H9 (cell line): ENCODE measurements around the gene CNTN2. TPM values are rescaled to one million over a fixed set of nuclear protein-coding genes. Genes with fewer than 3 reads are reported as not detected.

Experiments
- DNase-seq: peaks from one replicate; pipeline ENCODE4 v3.0.0-alpha.2; 2017
- H2AFZ ChIP-seq: one replicate; pipeline ENCODE4 v1.6.1; 2013; ENCODE audit warnings: mild to moderate bottlenecking, low read length, control low read depth, moderate library complexity
- H2AK5ac ChIP-seq: 2 replicates; pipeline ENCODE4 v1.6.1; 2013; ENCODE audit warnings: low read length, control low read depth, mixed read lengths; ENCODE audit not compliant: insufficient read length
- H2BK120ac ChIP-seq: one replicate; pipeline ENCODE4 v1.6.1; 2013; ENCODE audit warnings: low read depth, mild to moderate bottlenecking, low read length, control low read depth, inconsistent platforms; ENCODE audit not compliant: poor library complexity, severe bottlenecking
- H2BK12ac ChIP-seq: 2 replicates; pipeline ENCODE4 v1.6.1; 2013; ENCODE audit warnings: low read length, control low read depth, mixed read lengths, low read depth; ENCODE audit not compliant: insufficient read length
- H2BK15ac ChIP-seq: 2 replicates; pipeline ENCODE4 v1.6.1; 2013; ENCODE audit warnings: low read depth, low read length, control low read depth
- H2BK20ac ChIP-seq: one replicate; pipeline ENCODE4 v1.6.1; 2013; ENCODE audit warnings: low read depth, mild to moderate bottlenecking, low read length, control low read depth, inconsistent platforms; ENCODE audit not compliant: poor library complexity, severe bottlenecking
- H2BK5ac ChIP-seq: 2 replicates; pipeline ENCODE4 v1.6.1; 2013; ENCODE audit warnings: low read length, control low read depth, mixed read lengths; ENCODE audit not compliant: insufficient read length
- H3K14ac ChIP-seq: 2 replicates; pipeline ENCODE4 v1.6.1; 2013; ENCODE audit warnings: low read length, control low read depth; ENCODE audit not compliant: insufficient read depth
- H3K18ac ChIP-seq: 2 replicates; pipeline ENCODE4 v1.6.1; 2013; ENCODE audit warnings: low read depth, mild to moderate bottlenecking, mixed read lengths, low read length, control low read depth; ENCODE audit not compliant: insufficient read length
- H3K23ac ChIP-seq: 2 replicates; pipeline ENCODE4 v1.6.1; 2013; ENCODE audit warnings: low read length, control low read depth, mixed read lengths, low read depth; ENCODE audit not compliant: insufficient read length
- H3K23me2 ChIP-seq: 2 replicates; pipeline ENCODE4 v1.6.1; 2013; ENCODE audit warnings: low read depth, mild to moderate bottlenecking, mixed read lengths, low read length, control low read depth; ENCODE audit not compliant: insufficient read length, poor library complexity, severe bottlenecking
- H3K27ac ChIP-seq: 2 replicates; pipeline ENCODE4 v1.5.1; 2013; ENCODE audit warnings: low read length, control low read depth, mixed read lengths, low read depth; ENCODE audit not compliant: insufficient read length
- H3K27me3 ChIP-seq: 2 replicates; pipeline ENCODE4 v1.6.1; 2013; ENCODE audit warnings: low read length, control low read depth, inconsistent platforms; ENCODE audit not compliant: insufficient read depth
- H3K4ac ChIP-seq: 2 replicates; pipeline ENCODE4 v1.6.1; 2013; ENCODE audit warnings: low read depth, mild to moderate bottlenecking, control low read depth, inconsistent platforms, low read length, moderate library complexity
- H3K4me1 ChIP-seq: 2 replicates; pipeline ENCODE4 v1.6.1; 2013; ENCODE audit warnings: low read length, control low read depth, inconsistent platforms; ENCODE audit not compliant: insufficient read depth
- H3K4me2 ChIP-seq: 2 replicates; pipeline ENCODE4 v1.6.1; 2013; ENCODE audit warnings: low read length, control low read depth, mixed read lengths; ENCODE audit not compliant: insufficient read length, insufficient read depth
- H3K56ac ChIP-seq: 2 replicates; pipeline ENCODE4 v1.6.1; 2013; ENCODE audit warnings: low read depth, mild to moderate bottlenecking, mixed read lengths, low read length, control low read depth; ENCODE audit not compliant: insufficient read length
- H3K79me1 ChIP-seq: 2 replicates; pipeline ENCODE4 v1.6.1; 2013; ENCODE audit warnings: low read depth, mild to moderate bottlenecking, moderate library complexity, low read length, control low read depth, inconsistent platforms; ENCODE audit not compliant: insufficient read depth, poor library complexity, severe bottlenecking
- H3K79me2 ChIP-seq: 2 replicates; pipeline ENCODE4 v1.6.1; 2013; ENCODE audit warnings: low read length, control low read depth, inconsistent platforms; ENCODE audit not compliant: insufficient read depth
- H3K9ac ChIP-seq: 2 replicates; pipeline ENCODE4 v1.6.1; 2013; ENCODE audit warnings: low read length, control low read depth, mixed read lengths; ENCODE audit not compliant: insufficient read length; ENCODE audit errors: extremely low read depth
- H3K9me3 ChIP-seq: one replicate; pipeline ENCODE4 v1.6.1; 2013; ENCODE audit warnings: low read depth, low read length, inconsistent platforms; ENCODE audit not compliant: control insufficient read depth
- H3T11ph ChIP-seq: one replicate; pipeline ENCODE4 v1.6.1; 2013; ENCODE audit warnings: mild to moderate bottlenecking, low read length, control low read depth, inconsistent platforms
- H4K20me1 ChIP-seq: one replicate; pipeline ENCODE4 v1.6.1; 2013; ENCODE audit not compliant: control insufficient read depth, insufficient read length, insufficient read depth
- H4K5ac ChIP-seq: 2 replicates; pipeline ENCODE4 v1.6.1; 2013; ENCODE audit warnings: low read depth, mild to moderate bottlenecking, mixed read lengths, low read length, control low read depth; ENCODE audit not compliant: insufficient read length
- H4K8ac ChIP-seq: replicated peaks from 2 replicates; pipeline ENCODE4 v1.6.1; 2013; ENCODE audit warnings: low read length, control low read depth, mixed read lengths, low read depth; ENCODE audit not compliant: insufficient read length
- H4K91ac ChIP-seq: 2 replicates; pipeline ENCODE4 v1.6.1; 2013; ENCODE audit warnings: low read depth, mild to moderate bottlenecking, moderate library complexity, mixed read lengths, low read length, control low read depth; ENCODE audit not compliant: insufficient read length
- H3K27ac Mint-ChIP-seq, 3 experiments: 2 replicates in 2 of 3; 3 replicates in 1 of 3; pipeline ENCODE4 v1.8.0; 2020 to 2021; ENCODE audit warnings: mixed read lengths in 3 of 3, mild to moderate bottlenecking in 1 of 3, moderate library complexity in 1 of 3
- H3K27me3 Mint-ChIP-seq: 2 replicates; pipeline ENCODE4 v1.8.0; 2021; ENCODE audit warnings: low read depth, mild to moderate bottlenecking, moderate library complexity, mixed read lengths
- H3K36me3 Mint-ChIP-seq, 3 experiments: 2 replicates in 2 of 3; 3 replicates in 1 of 3; pipeline ENCODE4 v1.8.0; 2020 to 2021; ENCODE audit warnings: low read depth in 3 of 3, mixed read lengths in 3 of 3; ENCODE audit not compliant: insufficient read depth in 1 of 3
- H3K4me1 Mint-ChIP-seq, 2 experiments: 2 replicates each; pipeline ENCODE4 v1.8.0; 2020; ENCODE audit warnings: mixed read lengths in 2 of 2
- H3K4me3 Mint-ChIP-seq, 2 experiments: 2 replicates in 1 of 2; 3 replicates in 1 of 2; pipeline ENCODE4 v1.8.0; 2020 to 2021; ENCODE audit warnings: mild to moderate bottlenecking in 2 of 2, mixed read lengths in 2 of 2, moderate library complexity in 1 of 2
- H3K9me3 Mint-ChIP-seq, 2 experiments: 2 replicates in 1 of 2; 3 replicates in 1 of 2; pipeline ENCODE4 v1.8.0; 2020; ENCODE audit warnings: mild to moderate bottlenecking in 2 of 2, mixed read lengths in 2 of 2, moderate library complexity in 1 of 2
- CTCF ChIP-seq: fragments of 200-600 bp; sonication (generic); conservative IDR thresholded peaks from 3 replicates; pipeline ENCODE4 v1.8.0; 2021; ENCODE audit warnings: antibody characterized with exemption, mild to moderate bottlenecking
- total RNA-seq: library from RNA; stranded (reverse); gene quantifications from 2 replicates; pipeline ENCODE4 v1.2.1, GENCODE V29; 2021

CNTN2 gene
- total RNA-seq, 1 experiment from 2014 or later: 0.42 TPM

- no peak overlapping the region for H3K27ac Mint-ChIP-seq
- no peak overlapping the region for H2BK12ac ChIP-seq
- no peaks in the 10 kb centered on the region for H3K79me2 ChIP-seq
- no peak overlapping the region for H4K8ac ChIP-seq
- no peak overlapping the region for H2BK120ac ChIP-seq
- H3K4me3 Mint-ChIP-seq: no peak overlapping the region
- no peak overlapping the region for H3K23ac ChIP-seq
- no peak overlapping the region for H3K27ac ChIP-seq
- no peak overlapping the region for H3T11ph ChIP-seq
- H3K9me3 Mint-ChIP-seq: no peaks in the 10 kb centered on the region
- H3K9me3 ChIP-seq: no peaks in the 10 kb centered on the region
- no peaks in the 10 kb centered on the region for H3K23me2 ChIP-seq
- no peaks in the 10 kb centered on the region for H3K4me1 Mint-ChIP-seq
- no peak overlapping the region for H2BK20ac ChIP-seq
- no peaks in the 10 kb centered on the region for H3K79me1 ChIP-seq
- H3K4me2 ChIP-seq: no peak overlapping the region
- no peak for DNase-seq
- H2AFZ ChIP-seq: no peak overlapping the region
- H3K14ac ChIP-seq: no peak overlapping the region
- no peak overlapping the region for H3K4ac ChIP-seq
- no peak overlapping the region for H3K9ac ChIP-seq
- H4K91ac ChIP-seq: no peak overlapping the region
- H3K27me3 Mint-ChIP-seq: no peaks in the 10 kb centered on the region
- H3K27me3 ChIP-seq: no peaks in the 10 kb centered on the region
- no peaks in the 10 kb centered on the region for H3K4me1 ChIP-seq
- no peak overlapping the region for H2BK15ac ChIP-seq
- no peak overlapping the region for H3K18ac ChIP-seq
- no peak overlapping the region for H2AK5ac ChIP-seq
- TF ChIP-seq CTCF: no peak
- no peak overlapping the region for H2BK5ac ChIP-seq
- H4K5ac ChIP-seq: no peak overlapping the region
- H3K36me3 Mint-ChIP-seq: peaks cover 46 to 91% (median 88%) of the 10 kb centered on the region in 3 experiments
- H4K20me1 ChIP-seq: no peaks in the 10 kb centered on the region
- H3K56ac ChIP-seq: no peak overlapping the region
Observed at GRCh38 chr1:205098242-205098641, 55.2 kb downstream of the CNTN2 start.
